Loucy (cell line): Measurements from ENCODE around the gene UFD1.

Experiments used
- CTCF ChIP-seq: fragments of 200-600 bp; sonication (generic); conservative IDR thresholded peaks from 2 replicates; pipeline ENCODE4 v1.5.1; 2014; ENCODE audit warnings: mild to moderate bottlenecking, antibody characterized with exemption, low read length
- EZH2phosphoT487 ChIP-seq: fragments of 200-600 bp; IDR thresholded peaks from 2 replicates; pipeline ENCODE4 v1.6.1; 2018; ENCODE audit warnings: antibody characterized with exemption, mild to moderate bottlenecking, moderate library complexity, borderline replicate concordance

GRCh38 chr22:19478045-19478900 is 720 bp downstream of the UFD1 start:
- no peak for TF ChIP-seq CTCF
- no peak for TF ChIP-seq EZH2phosphoT487
